ACHN (cell line): ENCODE measurements around the gene SYTL1.

Experiments used
- DNase-seq: peaks from one replicate; pipeline ENCODE4 v3.0.0-alpha.2; 2015
- in situ Hi-C: cut with HindIII; loops from 2 replicates; pipeline ENCODE4 v1.10.0; 2017; ENCODE audit warnings: low sequenced_read_pairs, low pct_ligation_motif_present, low pct_unique_long_range_greater_than_20kb

The SYTL1 gene

DNA sequence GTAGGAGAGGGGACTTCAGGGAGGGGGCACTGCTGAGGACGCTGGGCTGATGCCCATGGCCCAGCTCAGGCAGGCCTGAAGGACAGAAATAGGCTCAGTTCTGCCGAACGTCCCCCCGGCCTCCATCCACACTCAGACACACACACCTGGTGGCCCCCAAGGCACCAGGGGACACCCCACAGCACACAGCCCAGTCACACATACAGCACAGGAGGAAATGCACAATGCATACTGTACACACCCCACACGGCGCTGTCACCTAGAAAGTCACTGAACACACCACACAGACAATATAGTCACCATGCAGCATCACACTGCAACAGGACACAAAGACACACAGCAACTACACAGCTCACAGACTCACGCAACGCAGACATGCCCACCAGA, 562 bp downstream of the SYTL1 start:
- in situ Hi-C loops: no loop called here
- DNase-seq: no peak

- in situ Hi-C loops: no loop called here
- no peak for DNase-seq
Observed at GRCh38 chr1:27342778-27343638, 1.2 kb downstream of the SYTL1 start.

- in situ Hi-C loops: no loop called here
- DNase-seq: no peak
Observed at GRCh38 chr1:27343639-27344025, 1.8 kb downstream of the SYTL1 start.

DNA sequence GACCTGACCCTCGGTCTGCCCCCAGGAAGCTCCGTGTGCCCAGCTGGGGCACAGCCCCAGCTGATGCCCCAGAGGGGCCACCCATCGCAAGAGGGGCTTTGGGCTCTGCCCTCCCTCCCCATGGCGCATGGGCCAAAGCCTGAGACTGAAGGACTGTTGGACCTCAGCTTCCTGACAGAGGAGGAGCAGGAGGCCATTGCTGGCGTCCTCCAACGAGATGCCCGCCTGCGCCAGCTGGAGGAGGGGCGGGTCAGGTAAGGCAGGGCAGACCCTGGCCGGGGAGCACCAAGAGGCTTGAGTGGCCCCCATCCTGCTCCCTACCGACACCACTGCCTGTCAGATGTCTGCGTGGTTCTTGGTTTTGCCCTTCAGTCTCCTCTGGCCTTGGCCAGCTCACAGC, 3.5 kb downstream of the SYTL1 start:
- no peak for DNase-seq
- in situ Hi-C loops: no loop called here

DNA sequence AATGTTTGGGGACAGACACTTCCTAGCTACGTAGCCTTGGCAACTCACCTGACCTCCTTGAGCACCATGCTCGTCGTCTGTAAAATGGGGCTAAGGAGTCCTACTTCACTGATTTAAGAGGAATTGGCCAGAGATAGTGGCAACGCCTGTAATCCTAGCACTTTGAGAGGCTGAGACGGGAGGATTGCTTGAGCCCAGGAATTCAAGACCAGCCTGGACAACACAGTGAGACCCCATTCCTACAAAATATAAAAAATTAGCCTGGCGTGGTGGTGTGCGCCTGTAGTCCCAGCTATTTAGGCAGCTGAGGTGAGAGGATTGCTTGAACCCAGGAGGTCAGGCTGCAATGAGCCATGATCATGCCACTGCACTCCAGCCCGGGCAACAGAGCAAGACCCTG, 4.5 kb downstream of the SYTL1 start:
- no peak for DNase-seq
- in situ Hi-C loops: no loop called here

GRCh38 chr1:27346991-27347624, 5.3 kb downstream of the SYTL1 start:
- in situ Hi-C loops: no loop called here
- DNase-seq: no peak

GRCh38 chr1:27348861-27349783, 7.3 kb downstream of the SYTL1 start:
- peak; percentile 53 for DNase-seq

GRCh38 chr1:27349784-27350662, 8.2 kb downstream of the SYTL1 start:
- peak; percentile 68 for DNase-seq
- in situ Hi-C loops: no loop called here

More at GRCh38 chr1:27348861-27349783, 7.3 kb downstream of the SYTL1 start:
- in situ Hi-C loops: no loop called here

GRCh38 chr1:27350663-27351540, 9.1 kb downstream of the SYTL1 start:
- no peak for DNase-seq
- in situ Hi-C loops: no loop called here

- no peak for DNase-seq
- in situ Hi-C loops: no loop called here
Observed at GRCh38 chr1:27351541-27352107, 9.8 kb downstream of the SYTL1 start.

GRCh38 chr1:27353166-27353565, 11.3 kb downstream of the SYTL1 start:
- DNase-seq: no peak

GRCh38 chr1:27353629-27354028, 11.8 kb downstream of the SYTL1 start:
- DNase-seq: no peak
- in situ Hi-C loops: no loop called here

More at GRCh38 chr1:27353166-27353565, 11.3 kb downstream of the SYTL1 start:
- in situ Hi-C loops: no loop called here

- in situ Hi-C loops: no loop called here
- no peak for DNase-seq
Observed at GRCh38 chr1:27355683-27356082, 13.9 kb downstream of the SYTL1 start.

DNA sequence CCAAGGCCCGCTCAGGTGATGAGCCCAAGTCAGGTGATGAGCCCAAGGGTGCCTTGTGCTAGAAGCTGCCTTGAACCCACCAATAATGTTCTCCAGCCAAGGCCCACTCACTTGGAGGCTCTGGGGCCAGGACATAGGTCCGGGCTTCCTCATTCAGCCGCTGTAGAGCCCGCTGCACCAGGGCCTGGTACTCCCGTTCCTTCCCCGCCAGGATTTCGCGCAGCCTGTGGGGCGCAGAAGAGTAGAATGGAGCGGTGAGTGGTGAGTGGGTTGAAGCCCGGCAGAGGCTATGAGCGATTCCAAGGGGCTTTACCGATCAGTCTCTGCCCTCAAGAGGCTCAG, 14.4 kb downstream of the SYTL1 start:
- DNase-seq: no peak
- in situ Hi-C loops: no loop called here

DNA sequence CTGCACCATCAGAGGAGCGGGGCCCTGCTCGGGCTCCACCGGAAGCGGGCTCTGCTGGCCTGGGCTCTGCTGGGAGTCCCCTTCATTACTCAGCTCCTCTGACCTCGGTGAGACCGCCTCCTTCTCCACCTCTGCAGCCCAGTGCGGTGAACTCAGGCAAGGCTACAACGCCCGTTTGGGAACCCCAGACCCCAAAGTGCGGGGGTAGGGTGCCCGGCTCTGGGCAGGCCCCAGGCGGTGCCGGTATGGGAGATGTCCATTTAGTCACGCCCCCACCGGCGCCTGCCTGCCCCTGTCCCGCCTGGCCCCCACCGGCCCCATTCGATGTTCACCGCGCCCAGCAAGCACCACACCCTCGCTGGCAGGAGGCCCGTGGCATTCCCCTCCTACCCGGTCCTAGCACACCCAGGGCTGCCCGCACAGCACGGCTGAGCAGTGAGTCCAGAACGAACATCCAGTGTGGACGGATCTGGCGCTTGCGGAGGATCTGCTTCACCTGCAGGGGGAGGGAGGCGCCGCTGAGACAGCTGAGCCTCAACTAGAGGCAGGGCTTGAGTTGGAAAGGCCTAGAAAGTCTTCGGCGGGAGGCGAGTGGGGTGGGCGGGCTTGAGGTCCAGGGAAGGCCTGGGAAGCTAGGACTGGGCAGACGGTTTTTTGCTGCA, 14.9 kb downstream of the SYTL1 start:
- no peak for DNase-seq
- in situ Hi-C loops: no loop called here

DNA sequence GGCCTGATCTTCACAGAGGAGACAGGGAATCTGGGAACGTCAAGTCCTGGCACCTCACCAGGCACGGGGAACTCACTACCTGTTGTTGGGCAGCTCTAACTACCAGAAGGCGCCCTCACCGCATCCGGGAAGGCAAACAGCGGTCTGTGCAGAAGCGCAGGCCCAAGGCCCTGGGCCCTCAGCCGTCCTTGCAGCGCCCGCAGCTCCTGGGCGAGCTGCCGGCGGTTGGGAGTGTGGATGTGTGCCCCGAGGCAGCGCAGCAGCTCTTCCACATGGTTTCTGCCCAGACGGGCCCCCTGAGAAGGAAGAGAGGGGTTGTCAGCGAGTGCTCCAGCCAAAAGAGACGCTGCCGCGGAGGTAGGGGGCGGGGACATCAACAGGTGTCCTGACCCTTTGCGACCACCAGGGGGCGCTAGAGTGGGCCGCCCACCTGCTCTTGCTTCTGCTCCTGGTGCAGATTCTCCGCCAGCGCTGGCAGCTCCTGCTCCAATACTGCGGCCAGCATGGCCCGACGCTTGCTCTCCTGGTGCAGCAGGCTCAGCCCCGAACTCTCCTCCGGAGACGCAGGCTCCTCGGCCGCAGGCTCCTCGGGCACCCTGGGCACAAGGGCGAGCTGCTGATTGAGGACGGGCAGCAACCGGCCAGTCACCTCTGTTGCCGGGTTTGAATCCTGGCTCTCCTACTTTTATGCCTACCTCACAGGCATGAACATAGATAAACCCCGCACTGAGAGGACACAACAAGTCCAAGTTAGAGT, 15.6 kb downstream of the SYTL1 start:
- DNase-seq: peak; percentile 22
- in situ Hi-C loops: no loop called here
